Endothelial cell (in vitro differentiated cells): Measurements from ENCODE around the gene ATP6V1B1. TPM values are rescaled to one million over a fixed set of nuclear protein-coding genes. Genes with fewer than 3 reads are reported as not detected.
"Not testable (repeated sequence)": the region's sequence is repeated elsewhere in the genome, so short reads cannot be mapped to it uniquely, and the experiment has no call there.

Source experiments
- DNase-seq: peaks from one replicate; pipeline ENCODE4 v3.0.0; 2021; ENCODE audit warnings: low spot score
- H3K27ac Mint-ChIP-seq: one replicate; pipeline ENCODE4 v1.8.0; 2021; ENCODE audit warnings: mixed read lengths, inconsistent platforms; ENCODE audit not compliant: unreplicated experiment
- H3K27me3 Mint-ChIP-seq: one replicate; pipeline ENCODE4 v1.8.0; 2021; ENCODE audit warnings: mild to moderate bottlenecking, moderate library complexity, mixed read lengths, inconsistent platforms; ENCODE audit not compliant: unreplicated experiment
- H3K36me3 Mint-ChIP-seq: one replicate; pipeline ENCODE4 v1.8.0; 2021; ENCODE audit warnings: mild to moderate bottlenecking, low read depth, mixed read lengths, inconsistent platforms; ENCODE audit not compliant: unreplicated experiment
- H3K4me1 Mint-ChIP-seq: one replicate; pipeline ENCODE4 v1.8.0; 2021; ENCODE audit warnings: mild to moderate bottlenecking, mixed read lengths, inconsistent platforms; ENCODE audit not compliant: unreplicated experiment
- H3K4me3 Mint-ChIP-seq: one replicate; pipeline ENCODE4 v1.8.0; 2021; ENCODE audit warnings: mild to moderate bottlenecking, mixed read lengths, inconsistent platforms; ENCODE audit not compliant: unreplicated experiment
- H3K9me3 Mint-ChIP-seq: one replicate; pipeline ENCODE4 v1.8.0; 2021; ENCODE audit warnings: mixed read lengths, inconsistent platforms; ENCODE audit not compliant: unreplicated experiment
- total RNA-seq: library from RNA; stranded (reverse); fragmentation: NEBNext Ultra II Directional; extraction: Animal tissue kit (Norgen Biotek cat#: 25700); gene quantifications from one replicate; pipeline ENCODE4 v1.2.1, GENCODE V29; 2021; ENCODE audit not compliant: unreplicated experiment
- TF ChIP-seq, protein P1 (sequence below): fragments of 200-600 bp; sonication (generic); IDR thresholded peaks from one replicate; pipeline ENCODE4 v1.5.0; 2021; ENCODE audit warnings: antibody characterized with exemption; ENCODE audit not compliant: unreplicated experiment

Gene ATP6V1B1
- total RNA-seq, 1 donor from 2014 or later, result not detected

DNA sequence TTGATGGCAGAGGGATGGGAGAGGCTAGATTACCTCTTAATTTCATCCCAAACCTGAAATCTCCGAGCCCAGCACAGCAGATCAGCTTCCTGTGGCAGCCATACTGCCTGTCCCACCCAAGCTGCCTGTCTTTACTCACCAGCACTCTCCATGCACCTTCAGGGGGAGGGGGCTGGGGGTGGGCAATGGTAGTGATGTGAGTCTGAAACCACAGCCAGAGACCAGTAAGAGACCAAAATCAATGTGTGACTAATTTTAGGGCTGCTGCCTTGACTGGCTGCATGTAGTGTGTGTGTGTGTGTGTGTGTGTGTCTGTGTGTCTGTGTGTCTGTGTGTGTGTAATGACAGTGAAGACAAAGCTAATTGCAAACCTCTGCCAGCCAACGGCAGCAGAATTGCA, 70.6 kb downstream of the ATP6V1B1 start:
- DNase-seq, result no peak
- Mint-ChIP-seq H3K4me3 (no peak overlapping the region), H3K9me3 (no peaks in the 10 kb centered on the region), H3K27ac (no peak overlapping the region), H3K27me3 (peaks cover 18% of the 10 kb centered on the region), H3K36me3 (peaks cover 7% of the 10 kb centered on the region), H3K4me1 (peaks cover 3% of the 10 kb centered on the region)
- TF ChIP-seq, protein P1, sequence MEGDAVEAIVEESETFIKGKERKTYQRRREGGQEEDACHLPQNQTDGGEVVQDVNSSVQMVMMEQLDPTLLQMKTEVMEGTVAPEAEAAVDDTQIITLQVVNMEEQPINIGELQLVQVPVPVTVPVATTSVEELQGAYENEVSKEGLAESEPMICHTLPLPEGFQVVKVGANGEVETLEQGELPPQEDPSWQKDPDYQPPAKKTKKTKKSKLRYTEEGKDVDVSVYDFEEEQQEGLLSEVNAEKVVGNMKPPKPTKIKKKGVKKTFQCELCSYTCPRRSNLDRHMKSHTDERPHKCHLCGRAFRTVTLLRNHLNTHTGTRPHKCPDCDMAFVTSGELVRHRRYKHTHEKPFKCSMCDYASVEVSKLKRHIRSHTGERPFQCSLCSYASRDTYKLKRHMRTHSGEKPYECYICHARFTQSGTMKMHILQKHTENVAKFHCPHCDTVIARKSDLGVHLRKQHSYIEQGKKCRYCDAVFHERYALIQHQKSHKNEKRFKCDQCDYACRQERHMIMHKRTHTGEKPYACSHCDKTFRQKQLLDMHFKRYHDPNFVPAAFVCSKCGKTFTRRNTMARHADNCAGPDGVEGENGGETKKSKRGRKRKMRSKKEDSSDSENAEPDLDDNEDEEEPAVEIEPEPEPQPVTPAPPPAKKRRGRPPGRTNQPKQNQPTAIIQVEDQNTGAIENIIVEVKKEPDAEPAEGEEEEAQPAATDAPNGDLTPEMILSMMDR, result no peak

GRCh38 chr2:71006955-71007799, 71.5 kb downstream of the ATP6V1B1 start:
- Mint-ChIP-seq H3K4me3 (no peak overlapping the region), H3K36me3 (peaks cover 7% of the 10 kb centered on the region), H3K27me3 (peaks cover 12% of the 10 kb centered on the region), H3K4me1 (peaks cover 3% of the 10 kb centered on the region), H3K27ac (peak overlapping the region; percentile 53), H3K9me3 (no peaks in the 10 kb centered on the region)
- no peak for DNase-seq
- TF ChIP-seq, protein P1, result no peak

DNA sequence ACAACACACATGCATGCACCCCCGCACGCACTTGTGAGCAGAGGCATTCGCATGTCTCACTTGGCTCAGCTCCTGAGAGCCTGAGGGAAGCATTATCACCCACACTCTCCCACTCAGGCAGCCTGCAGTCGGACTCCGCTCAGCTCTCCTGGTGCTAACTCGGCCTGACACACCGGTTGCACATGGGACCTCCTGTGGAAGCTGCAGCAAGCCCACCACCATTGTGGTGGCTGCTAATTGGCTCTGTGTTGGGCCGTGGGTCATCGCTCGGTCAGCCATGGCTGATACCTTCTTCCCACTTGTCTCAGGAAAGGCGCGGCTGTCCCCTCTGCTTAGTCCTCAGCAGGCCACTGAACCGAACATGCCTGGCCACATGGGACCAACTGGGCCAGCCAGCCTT, 72.6 kb downstream of the ATP6V1B1 start:
- TF ChIP-seq, protein P1, result no peak
- Mint-ChIP-seq H3K4me3 (no peak overlapping the region), H3K27ac (no peak overlapping the region), H3K9me3 (no peaks in the 10 kb centered on the region), H3K36me3 (peaks cover 7% of the 10 kb centered on the region), H3K4me1 (peaks cover 3% of the 10 kb centered on the region), H3K27me3 (peaks cover 12% of the 10 kb centered on the region)
- no peak for DNase-seq

- not testable (repeated sequence) for H3K27ac Mint-ChIP-seq, H3K4me1 Mint-ChIP-seq
These were observed 76.1 kb downstream of the ATP6V1B1 start for GRCh38 chr2:71011786-71012185.

More at GRCh38 chr2:71011786-71012185, 76.1 kb downstream of the ATP6V1B1 start:
- H3K36me3 Mint-ChIP-seq, H3K4me3 Mint-ChIP-seq, H3K27me3 Mint-ChIP-seq, H3K9me3 Mint-ChIP-seq, DNase-seq: not testable (repeated sequence)

Other genes starting within 250 kb of the ATP6V1B1 start
- 54.0 TPM for gene ADD2, start 167.7 kb upstream of the ATP6V1B1 start, total RNA-seq
- not detected for gene FIGLA, start 145.3 kb upstream of the ATP6V1B1 start, total RNA-seq
- 0.23 TPM for gene CLEC4F, start 115.3 kb upstream of the ATP6V1B1 start, total RNA-seq
- gene CD207, start 100.1 kb upstream of the ATP6V1B1 start, total RNA-seq, result 0.74 TPM
- gene VAX2, start 35.3 kb upstream of the ATP6V1B1 start, total RNA-seq, result 2.2 TPM
- gene ANKRD53, start 42.7 kb downstream of the ATP6V1B1 start, total RNA-seq, result 0.56 TPM
- gene TEX261, start 59.0 kb downstream of the ATP6V1B1 start, total RNA-seq, result 37.1 TPM
- gene NAGK, start 132.7 kb downstream of the ATP6V1B1 start, total RNA-seq, result 125 TPM
- 4.6 TPM for gene MCEE, start 194.3 kb downstream of the ATP6V1B1 start, total RNA-seq
- 24.7 TPM for gene MPHOSPH10, start 194.7 kb downstream of the ATP6V1B1 start, total RNA-seq